ENCODE measurements around the gene SAPCD1.
A peak's percentile ranks its signal among the peaks of the same experiment; 100 is the strongest.

SAPCD1 gene

DNA sequence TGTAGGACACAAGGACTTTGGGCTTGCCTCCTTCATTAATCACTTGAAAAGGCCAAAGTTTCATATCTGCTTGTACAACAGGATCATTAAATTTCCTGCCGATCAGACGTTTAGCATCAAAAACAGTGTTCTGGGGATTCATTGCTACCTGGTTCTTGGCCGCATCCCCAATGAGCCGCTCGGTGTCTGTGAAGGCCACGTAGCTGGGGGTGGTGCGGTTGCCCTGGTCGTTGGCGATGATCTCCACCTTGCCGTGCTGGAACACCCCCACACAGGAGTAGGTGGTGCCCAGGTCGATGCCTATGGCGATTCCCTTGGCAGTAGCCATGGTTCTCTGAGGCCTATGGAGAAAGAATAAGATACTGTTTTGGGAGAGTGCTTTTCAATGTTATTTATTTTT is 49.2 kb downstream of the SAPCD1 start:
- Mint-ChIP-seq H3K4me1 (peaks cover 16% of the 10 kb centered on the region), H3K9me3 (peaks cover 5% of the 10 kb centered on the region), H3K27me3 (ENCODE audit: low read depth) (no peaks in the 10 kb centered on the region), H3K27ac (peak overlapping the region in 1 of 3 experiments; percentile 62), H3K4me3 (no peak overlapping the region), H3K36me3 (ENCODE audit: low read depth) (peaks cover 5% of the 10 kb centered on the region)
- no peak for TF ChIP-seq CTCF (IDR thresholded peaks at IDR 0.05; ENCODE audit: unreplicated experiment in 3 of 3)

DNA sequence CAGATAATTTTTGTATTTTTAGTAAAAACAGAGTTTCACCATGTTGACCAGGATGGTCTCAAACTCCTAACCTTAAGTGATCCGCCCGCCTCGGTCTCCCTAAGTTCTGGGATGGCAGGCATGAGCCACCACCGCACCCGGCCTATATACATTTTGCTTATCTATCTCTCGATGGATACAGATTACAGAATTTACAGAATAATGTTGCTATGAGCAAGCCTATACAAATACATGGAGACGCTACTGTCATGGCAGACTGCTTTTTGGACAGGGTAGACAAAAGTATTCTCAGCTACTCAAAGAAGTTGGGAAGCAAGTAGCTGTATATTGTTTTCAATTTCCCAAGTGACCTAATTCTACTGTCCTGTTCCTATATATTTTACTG is 51.0 kb downstream of the SAPCD1 start:
- TF ChIP-seq CTCF (IDR thresholded peaks at IDR 0.05; ENCODE audit: unreplicated experiment in 3 of 3) = no peak
- Mint-ChIP-seq H3K9me3 (peaks cover 11% of the 10 kb centered on the region), H3K27ac (peak overlapping the region; percentile 99), H3K36me3 (ENCODE audit: low read depth) (peaks cover 11% of the 10 kb centered on the region), H3K27me3 (ENCODE audit: low read depth) (no peaks in the 10 kb centered on the region), H3K4me3 (peak overlapping the region; percentile 89 to 90 (median 89)), H3K4me1 (peaks cover 20% of the 10 kb centered on the region)

Measured in nephron (organoid).